HG02973 (cell line): ENCODE results near the gene CACNG7.

ENCODE experiments used
- ATAC-seq: cut with Tn5 transposase; IDR thresholded peaks from one replicate; pipeline ENCODE4 v1.9.1; 2021; ENCODE audit warnings: moderate library complexity; ENCODE audit not compliant: unreplicated experiment

CACNG7 gene

DNA sequence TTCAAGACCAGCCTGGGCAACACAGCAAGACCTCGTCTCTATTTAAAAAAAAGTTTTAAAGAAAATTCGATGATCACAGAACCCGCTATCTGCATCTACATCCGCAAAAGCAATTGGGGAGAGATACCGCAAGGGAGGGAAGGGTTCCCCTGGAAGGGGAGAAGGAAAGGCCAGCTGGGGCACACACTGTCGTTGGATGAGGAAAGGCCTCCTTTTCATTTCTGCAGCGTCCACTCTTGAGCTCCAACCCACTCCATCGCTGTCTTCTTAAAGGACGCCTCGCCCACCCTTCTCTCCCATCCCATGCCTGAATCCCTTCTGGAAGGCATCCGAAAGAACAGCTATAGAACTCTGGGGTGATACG, 30.3 kb upstream of the CACNG7 start:
- ATAC-seq: no peak

DNA sequence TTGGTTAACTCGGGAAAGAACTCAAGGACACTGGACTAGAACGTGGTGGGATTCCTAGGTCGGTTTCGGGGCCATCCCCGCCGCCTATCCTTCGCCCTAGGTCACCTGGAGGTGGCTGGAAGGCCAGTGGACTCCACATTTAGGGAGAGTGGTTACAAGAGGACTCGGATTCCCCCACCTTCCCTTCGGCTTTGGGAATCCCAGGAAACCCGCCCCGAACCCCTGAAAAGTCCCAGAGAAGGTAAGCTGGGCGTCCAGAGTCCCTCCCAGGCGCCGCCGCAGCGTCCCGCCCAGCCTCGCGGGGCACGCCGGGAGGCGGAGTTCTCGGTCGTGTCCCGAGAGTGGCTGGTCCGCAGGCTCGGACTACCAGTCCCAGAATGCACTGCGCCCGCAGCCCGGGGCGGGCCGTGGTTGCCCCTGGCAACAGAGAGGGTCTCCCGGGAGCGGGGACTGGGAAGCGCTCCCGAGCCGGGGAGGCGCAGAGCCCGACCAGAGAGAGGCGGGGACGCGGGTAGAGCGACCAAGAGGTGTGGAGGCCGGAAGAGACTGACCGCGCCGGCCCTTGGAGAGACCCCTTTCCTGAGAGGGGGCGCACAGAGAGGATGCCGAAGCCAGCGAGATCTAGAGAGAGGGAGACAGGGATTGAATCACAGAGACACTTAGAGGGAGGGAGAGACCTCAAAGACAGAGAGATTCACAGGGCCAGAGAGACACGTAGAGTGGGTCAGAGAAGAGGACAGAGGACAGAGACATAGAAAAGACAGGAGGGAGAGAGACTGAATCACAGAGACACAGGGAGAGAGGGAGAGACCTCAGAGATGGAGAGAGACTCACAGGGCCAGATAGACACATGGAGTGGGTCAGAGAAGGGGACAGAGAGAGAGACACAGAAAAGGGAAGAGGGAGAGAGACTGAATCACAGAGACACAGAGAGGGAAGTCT, 29.7 kb upstream of the CACNG7 start:
- ATAC-seq: peak; percentile 86

GRCh38 chr19:53880711-53881481, 28.2 kb upstream of the CACNG7 start:
- ATAC-seq: no peak

DNA sequence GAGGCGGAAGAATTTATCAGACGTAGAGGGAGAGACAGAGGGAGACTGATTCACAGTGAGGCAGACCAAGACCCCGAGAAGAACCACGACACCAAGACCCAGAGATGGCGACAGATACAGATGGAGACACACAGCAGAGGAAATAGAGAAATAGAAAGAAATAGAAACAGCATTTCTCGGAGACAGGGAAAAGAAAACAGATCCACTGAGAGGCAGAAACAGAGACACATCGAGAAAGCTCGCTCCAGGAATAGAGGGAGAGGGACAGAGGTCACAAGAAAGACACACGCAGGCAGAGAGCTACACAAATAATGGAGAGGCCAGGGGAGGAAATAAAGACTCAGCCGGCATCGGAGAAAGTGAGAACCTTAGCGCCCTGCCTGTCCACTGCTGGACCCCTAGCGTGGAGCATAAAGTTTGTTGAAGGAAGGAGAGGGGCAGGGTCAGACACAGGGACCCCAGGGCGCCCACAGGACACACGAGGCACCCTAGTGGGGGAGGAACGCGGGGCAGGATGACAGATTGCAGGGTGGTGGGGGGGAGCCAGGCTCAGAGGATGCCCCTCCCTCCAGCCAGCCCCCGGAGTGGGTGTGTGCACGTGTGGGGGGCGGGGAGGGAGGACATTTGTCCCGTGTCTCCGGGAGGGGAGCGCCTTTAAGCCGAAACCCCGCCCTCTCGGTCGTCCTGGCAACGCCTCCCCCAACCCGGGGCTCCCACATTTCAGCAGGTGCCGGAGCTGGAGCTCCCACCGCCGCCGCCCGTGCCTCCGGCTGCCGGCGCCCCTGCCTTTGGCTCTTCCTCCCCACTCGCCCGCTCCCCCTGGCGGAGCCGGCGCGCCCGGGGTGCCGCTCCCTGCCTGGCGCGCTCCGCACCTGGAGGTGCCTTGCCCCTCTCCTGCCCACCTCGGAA, 27.3 kb upstream of the CACNG7 start, which contains the start of gene PRKCG:
Gene PRKCG, plus strand, starts transcription at position 716 of the 909 bp plus-strand sequence. CDS start 298 bp downstream, outside the sequence.
- ATAC-seq: no peak

GRCh38 chr19:53882391-53883050, 26.6 kb upstream of the CACNG7 start:
- no peak for ATAC-seq

- no peak for ATAC-seq
These were observed 25.8 kb upstream of the CACNG7 start for GRCh38 chr19:53883231-53883661.

- no peak for ATAC-seq
These were observed 25.3 kb upstream of the CACNG7 start for GRCh38 chr19:53883741-53884140.

DNA sequence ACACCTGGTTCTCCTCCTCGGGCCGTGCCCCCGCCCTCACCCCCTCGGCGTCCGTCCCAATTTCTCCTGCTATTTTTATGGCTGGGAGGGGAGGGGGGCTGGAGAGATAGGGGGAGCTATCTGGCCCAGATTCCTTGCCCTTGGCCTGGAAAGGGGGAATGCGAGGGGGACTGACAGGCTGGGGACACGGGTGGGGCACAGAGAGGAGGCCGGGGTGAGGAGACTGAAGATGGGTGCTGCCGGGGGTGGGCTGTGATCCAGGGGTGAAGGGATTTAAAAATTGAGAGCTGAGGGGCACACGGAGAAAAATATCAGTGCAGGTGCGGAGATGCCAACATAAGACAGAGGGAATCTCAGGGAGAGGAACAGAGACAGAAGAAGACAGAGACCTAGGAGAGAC, 24.8 kb upstream of the CACNG7 start:
- ATAC-seq: no peak

GRCh38 chr19:53885036-53885435, 24.0 kb upstream of the CACNG7 start:
- ATAC-seq: no peak

- no peak for ATAC-seq
These were observed 16.6 kb upstream of the CACNG7 start for GRCh38 chr19:53892301-53892980.

- ATAC-seq: no peak
These were observed 16.1 kb upstream of the CACNG7 start for GRCh38 chr19:53892981-53893325.

- no peak for ATAC-seq
These were observed 14.4 kb upstream of the CACNG7 start for GRCh38 chr19:53894707-53895106.

- ATAC-seq: no peak
These were observed 12.4 kb upstream of the CACNG7 start for GRCh38 chr19:53896682-53897081.

DNA sequence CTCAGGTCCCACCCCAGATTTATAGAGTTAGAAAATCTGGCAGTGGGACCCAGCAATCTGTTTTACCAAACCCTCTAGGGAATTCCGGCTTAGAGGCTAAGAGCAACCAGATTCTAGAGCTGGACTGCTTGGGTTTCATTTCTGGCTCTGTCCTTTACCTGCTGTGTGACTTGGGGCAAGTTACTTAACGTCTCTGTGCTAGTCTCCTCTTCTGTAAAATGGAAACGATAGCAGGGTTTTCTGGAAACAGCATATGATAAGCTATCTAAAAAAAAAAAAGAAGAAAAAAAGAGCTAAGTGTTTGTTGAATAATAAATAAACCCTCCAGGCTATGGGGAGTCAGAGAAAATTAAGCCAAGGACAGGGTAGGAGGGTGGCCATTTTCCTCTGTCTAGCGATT, 11.6 kb upstream of the CACNG7 start:
- ATAC-seq: no peak

DNA sequence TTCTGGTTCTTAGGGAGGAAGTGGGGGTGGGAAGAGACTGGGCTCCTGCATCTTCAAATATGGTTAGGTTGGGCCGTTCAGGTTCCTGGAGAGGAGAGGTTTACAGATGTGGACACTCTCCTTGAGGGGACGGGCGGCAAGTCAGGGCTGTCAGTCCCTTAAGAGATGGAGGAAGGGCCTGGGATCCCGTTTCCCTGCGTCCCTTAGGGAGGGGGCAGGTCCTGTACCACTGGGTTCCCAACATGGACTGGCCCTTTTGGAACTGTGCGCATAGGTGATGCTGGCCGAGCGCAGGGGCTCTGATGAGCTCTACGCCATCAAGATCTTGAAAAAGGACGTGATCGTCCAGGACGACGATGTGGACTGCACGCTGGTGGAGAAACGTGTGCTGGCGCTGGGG, 10.9 kb upstream of the CACNG7 start:
- no peak for ATAC-seq

DNA sequence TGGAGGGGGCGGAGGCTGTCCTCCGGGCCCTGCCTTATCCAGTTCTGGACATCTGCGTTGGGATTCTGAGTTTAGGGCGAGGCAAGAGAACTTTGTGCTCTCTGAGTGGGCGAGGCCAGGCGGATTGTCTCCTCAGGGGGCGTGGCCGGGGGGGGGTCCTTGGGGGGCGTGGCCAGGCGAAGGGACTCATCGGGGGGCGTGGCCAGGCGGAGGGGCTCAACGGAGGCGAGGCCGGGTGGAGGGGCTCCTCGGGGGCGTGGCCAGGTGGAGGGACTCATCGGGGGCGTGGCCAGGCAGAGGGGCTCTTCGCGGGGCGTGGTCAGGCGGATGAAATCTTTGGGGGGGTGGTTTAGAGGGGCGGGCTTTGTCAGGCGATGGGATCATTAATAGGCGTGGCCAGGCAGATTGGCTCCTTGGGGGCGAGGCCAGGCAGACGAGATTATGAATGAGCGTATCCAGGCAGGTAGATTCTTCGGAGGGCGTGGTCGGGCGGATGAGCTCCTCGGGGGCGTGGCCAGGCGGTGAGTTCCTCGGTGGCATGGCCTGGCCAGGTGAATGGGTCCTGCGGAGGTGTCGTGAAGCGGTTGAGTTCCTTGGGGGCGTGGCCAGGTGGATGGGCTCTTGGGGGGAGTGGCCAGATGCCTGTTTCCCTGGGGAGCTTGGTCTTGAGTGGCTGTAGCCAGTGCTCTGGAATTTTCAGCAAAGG, 10.3 kb upstream of the CACNG7 start:
- no peak for ATAC-seq

DNA sequence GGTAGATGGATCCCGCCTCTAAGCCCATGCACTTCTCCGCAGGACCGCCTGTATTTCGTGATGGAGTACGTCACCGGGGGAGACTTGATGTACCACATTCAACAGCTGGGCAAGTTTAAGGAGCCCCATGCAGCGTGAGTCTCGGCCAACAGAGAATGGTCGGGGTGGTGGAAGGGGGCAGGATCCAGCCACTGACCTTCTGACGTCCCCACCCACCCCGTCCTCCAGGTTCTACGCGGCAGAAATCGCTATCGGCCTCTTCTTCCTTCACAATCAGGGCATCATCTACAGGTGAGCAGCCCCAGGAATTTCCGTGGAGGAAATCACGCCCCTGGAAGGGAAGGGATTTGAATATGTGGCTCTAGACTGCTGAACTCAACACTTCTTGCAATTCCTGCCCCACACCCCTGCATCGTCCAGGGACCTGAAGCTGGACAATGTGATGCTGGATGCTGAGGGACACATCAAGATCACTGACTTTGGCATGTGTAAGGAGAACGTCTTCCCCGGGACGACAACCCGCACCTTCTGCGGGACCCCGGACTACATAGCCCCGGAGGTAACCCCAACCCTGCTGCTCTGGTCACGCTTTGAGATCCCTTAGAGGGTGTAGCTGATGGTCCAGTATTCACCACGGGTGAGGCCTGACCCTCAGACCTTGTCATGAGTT, 8.8 kb upstream of the CACNG7 start:
- ATAC-seq: no peak

DNA sequence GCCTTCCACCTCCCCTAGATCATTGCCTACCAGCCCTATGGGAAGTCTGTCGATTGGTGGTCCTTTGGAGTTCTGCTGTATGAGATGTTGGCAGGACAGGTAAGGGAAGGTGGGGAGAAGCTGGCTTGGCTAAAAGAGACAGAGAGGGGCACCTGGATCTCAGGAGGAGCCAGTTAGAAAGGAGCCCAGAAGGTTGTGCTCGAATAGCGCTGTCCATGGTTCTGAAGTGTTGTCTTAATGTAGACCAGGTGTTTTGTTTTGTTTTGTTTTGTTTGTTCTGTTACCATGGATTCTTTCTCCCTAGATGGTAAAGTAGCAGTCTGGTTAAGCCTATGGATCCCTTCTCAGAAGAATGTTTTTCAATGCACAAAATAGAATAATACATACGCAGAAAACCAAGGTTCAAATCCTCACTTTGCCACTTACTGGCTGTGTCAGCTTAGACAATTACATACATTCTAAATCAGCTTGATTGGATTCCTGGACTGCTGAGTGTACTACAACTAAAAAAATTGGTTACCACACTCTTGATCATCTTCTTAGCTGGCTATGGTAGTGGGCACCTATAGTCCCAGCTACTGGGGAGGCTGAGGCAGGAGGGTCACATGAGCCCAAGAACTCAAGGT, 5.9 kb upstream of the CACNG7 start:
- no peak for ATAC-seq
